Parathyroid adenoma (tissue), 2 donors: ENCODE measurements around the gene MTMR12.

Experiments used
- H2AFZ ChIP-seq: fragments of 300-600 bp; sonication (generic); one replicate; pipeline ENCODE4 v1.7.0; 2017; ENCODE audit warnings: antibody characterized with exemption, mild to moderate bottlenecking
- H3K27ac ChIP-seq: fragments of 300-600 bp; sonication (generic); one replicate; pipeline ENCODE4 v1.7.0; 2017
- H3K27me3 ChIP-seq: fragments of 300-600 bp; sonication (generic); one replicate; pipeline ENCODE4 v1.7.0; 2017; ENCODE audit warnings: low read length; ENCODE audit not compliant: control insufficient read depth, insufficient read depth
- H3K36me3 ChIP-seq: fragments of 300-600 bp; sonication (generic); one replicate; pipeline ENCODE4 v1.7.0; 2017; ENCODE audit warnings: low read length; ENCODE audit not compliant: control insufficient read depth, insufficient read depth
- H3K4me1 ChIP-seq: fragments of 300-600 bp; sonication (generic); one replicate; pipeline ENCODE4 v1.7.0; 2017; ENCODE audit warnings: control low read depth
- H3K4me2 ChIP-seq: fragments of 300-600 bp; sonication (generic); one replicate; pipeline ENCODE4 v1.7.0; 2017; ENCODE audit warnings: low read length
- H3K4me3 ChIP-seq: fragments of 300-600 bp; sonication (generic); one replicate; pipeline ENCODE4 v1.7.0; 2017; ENCODE audit warnings: low read depth, low read length
- H3K79me2 ChIP-seq: fragments of 300-600 bp; sonication (generic); one replicate; pipeline ENCODE4 v1.7.0; 2017; ENCODE audit warnings: control low read depth
- H3K9ac ChIP-seq: fragments of 300-600 bp; sonication (generic); one replicate; pipeline ENCODE4 v1.7.0; 2017; ENCODE audit warnings: mild to moderate bottlenecking
- H3K9me3 ChIP-seq: fragments of 300-600 bp; sonication (generic); one replicate; pipeline ENCODE4 v1.7.0; 2017; ENCODE audit warnings: low read length; ENCODE audit not compliant: control insufficient read depth
- TF ChIP-seq, protein P1 (sequence below): fragments of 300-600 bp; sonication (generic); IDR thresholded peaks from one replicate; pipeline ENCODE4 v1.7.0; 2017; ENCODE audit warnings: antibody characterized with exemption, mild to moderate bottlenecking
- donor health status: primary hyperparathyroidism.

The MTMR12 gene

DNA sequence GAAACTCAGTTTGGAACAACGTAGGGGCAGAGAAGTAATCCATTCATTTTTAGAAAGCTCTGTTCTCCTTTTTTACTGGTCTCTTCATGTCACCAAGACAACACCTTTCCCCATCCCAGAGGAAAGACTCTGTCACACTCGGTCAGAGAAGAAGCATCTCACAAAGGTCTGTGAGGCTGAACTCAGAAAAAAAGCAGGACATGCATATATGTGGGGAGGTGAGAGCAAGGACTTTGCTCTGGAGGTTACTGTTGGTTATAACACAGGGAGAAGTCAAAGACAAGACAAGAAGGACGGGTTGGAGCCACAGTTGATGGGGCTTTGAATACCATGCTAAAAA lies 19.2 kb upstream of the MTMR12 start:
- Histone ChIP-seq H3K27ac (no peak overlapping the region), H2AFZ (no peak overlapping the region), H3K36me3 (no peaks in the 10 kb centered on the region), H3K4me1 (no peaks in the 10 kb centered on the region), H3K79me2 (no peaks in the 10 kb centered on the region), H3K9ac (no peak overlapping the region), H3K4me2 (no peak overlapping the region), H3K27me3 (no peaks in the 10 kb centered on the region), H3K4me3 (no peak overlapping the region), H3K9me3 (no peaks in the 10 kb centered on the region)
- TF ChIP-seq, protein P1, sequence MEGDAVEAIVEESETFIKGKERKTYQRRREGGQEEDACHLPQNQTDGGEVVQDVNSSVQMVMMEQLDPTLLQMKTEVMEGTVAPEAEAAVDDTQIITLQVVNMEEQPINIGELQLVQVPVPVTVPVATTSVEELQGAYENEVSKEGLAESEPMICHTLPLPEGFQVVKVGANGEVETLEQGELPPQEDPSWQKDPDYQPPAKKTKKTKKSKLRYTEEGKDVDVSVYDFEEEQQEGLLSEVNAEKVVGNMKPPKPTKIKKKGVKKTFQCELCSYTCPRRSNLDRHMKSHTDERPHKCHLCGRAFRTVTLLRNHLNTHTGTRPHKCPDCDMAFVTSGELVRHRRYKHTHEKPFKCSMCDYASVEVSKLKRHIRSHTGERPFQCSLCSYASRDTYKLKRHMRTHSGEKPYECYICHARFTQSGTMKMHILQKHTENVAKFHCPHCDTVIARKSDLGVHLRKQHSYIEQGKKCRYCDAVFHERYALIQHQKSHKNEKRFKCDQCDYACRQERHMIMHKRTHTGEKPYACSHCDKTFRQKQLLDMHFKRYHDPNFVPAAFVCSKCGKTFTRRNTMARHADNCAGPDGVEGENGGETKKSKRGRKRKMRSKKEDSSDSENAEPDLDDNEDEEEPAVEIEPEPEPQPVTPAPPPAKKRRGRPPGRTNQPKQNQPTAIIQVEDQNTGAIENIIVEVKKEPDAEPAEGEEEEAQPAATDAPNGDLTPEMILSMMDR = no peak

DNA sequence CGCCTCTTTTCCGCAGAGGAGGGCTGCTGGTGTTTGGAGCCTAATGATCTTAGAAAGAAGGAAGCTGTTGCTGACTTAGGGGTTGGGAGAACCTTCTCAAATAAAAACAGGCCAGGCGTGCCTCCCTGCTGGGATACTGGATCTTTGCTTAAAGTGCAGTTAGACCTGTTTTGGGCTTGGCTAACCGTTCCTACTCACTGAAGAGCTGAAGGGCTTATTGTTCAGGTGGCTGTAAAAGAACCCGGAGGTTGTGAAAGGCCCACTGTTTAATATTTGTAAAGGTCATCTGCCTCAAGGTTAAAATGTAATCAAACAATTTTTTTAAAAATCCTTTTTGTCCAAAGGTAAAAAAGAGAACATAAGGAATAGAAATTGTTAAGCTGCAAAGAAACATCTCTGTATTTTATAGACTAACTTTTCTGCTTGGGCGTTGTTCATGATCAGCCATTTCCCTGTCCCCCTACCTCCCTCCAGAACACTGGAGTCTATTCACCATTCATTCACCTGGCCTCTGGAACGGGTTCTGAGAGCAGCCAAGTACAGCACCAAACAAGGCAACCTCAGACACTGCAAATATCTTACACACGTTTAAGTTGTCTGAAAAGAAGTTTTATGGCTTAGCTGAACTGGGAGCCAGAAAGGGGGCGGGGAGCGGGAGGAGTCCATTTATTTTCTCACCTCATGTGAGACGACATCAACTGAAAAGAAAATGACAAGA lies 18.6 kb upstream of the MTMR12 start:
- Histone ChIP-seq H3K27me3 (no peaks in the 10 kb centered on the region), H3K9ac (no peak overlapping the region), H3K4me2 (no peak overlapping the region), H3K9me3 (no peaks in the 10 kb centered on the region), H2AFZ (peak overlapping the region; percentile 68), H3K79me2 (no peaks in the 10 kb centered on the region), H3K4me1 (no peaks in the 10 kb centered on the region), H3K27ac (no peak overlapping the region), H3K36me3 (no peaks in the 10 kb centered on the region), H3K4me3 (no peak overlapping the region)
- TF ChIP-seq, protein P1 = no peak

DNA sequence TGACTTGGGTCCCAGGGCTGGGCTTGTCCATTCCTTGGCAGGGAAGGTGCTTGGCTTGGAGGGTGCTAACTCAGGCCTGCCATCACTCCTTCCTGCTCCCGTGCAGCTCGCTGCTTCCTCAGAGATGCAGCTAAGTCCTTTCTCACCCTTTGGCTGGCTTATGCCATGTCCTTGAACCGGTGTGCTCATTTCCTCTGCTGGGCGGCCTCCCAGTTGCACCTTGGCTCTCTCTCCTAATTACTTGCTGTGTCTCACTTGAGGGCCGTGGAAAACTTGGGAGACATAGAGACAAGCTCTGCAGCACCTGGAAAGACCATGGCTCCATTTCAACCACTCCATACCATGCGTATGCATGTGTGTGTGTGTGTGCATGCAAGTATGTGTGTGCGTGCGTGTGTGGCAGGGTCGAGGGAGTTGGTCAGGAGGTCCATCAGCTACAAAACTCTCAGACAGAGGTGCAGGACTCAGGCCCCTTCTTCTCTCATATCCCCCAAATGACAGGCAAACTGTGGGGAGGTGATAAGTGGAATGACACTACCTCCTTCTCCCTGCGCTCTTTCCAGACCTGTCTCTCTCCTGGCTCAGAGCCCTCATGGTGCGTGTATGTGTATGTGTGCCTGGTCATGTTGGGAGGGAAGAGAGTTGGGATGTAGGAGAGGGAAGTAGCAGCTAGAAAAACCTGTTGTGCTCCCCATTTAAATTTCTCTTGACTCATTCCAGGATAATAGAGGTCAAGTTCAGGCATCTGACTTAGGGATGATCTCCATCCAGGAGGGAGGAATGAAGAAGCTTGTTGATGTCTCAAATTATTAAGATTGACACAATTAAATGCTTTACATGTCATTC lies 17.6 kb upstream of the MTMR12 start:
- no peak overlapping the region for H3K4me3 ChIP-seq
- TF ChIP-seq, protein P1 = no peak
- no peaks in the 10 kb centered on the region for H3K79me2 ChIP-seq
- no peaks in the 10 kb centered on the region for H3K36me3 ChIP-seq
- H2AFZ ChIP-seq = peak overlapping the region; percentile 68
- no peak overlapping the region for H3K9ac ChIP-seq
- H3K9me3 ChIP-seq = no peaks in the 10 kb centered on the region
- H3K27me3 ChIP-seq = no peaks in the 10 kb centered on the region
- no peak overlapping the region for H3K4me2 ChIP-seq
- H3K27ac ChIP-seq = no peak overlapping the region
- no peaks in the 10 kb centered on the region for H3K4me1 ChIP-seq

DNA sequence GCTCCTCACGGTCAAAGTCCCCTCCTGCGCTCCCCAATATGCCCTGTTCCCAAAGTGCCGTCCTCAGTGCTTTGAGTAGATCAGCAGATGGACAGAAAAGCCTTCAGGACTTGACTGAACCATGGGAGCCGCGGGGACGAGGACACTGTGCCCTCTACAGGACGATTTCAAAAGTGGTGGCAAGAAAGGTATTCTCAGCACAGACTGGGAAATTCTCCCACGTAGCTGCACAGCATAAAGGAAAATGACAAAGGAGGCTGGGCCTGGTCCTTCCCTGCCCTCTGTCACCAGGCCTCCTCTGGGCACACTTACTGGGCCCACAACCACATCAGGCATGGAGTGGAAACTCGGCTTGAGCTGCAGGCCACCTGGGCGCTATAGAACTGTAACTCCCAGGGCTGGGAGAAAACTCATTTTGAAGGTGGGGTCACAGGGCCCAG lies 16.7 kb upstream of the MTMR12 start:
- Histone ChIP-seq H3K4me2 (no peak overlapping the region), H3K4me1 (no peaks in the 10 kb centered on the region), H3K27ac (no peak overlapping the region), H3K9me3 (no peaks in the 10 kb centered on the region), H2AFZ (peak overlapping the region; percentile 60), H3K27me3 (no peaks in the 10 kb centered on the region), H3K79me2 (no peaks in the 10 kb centered on the region), H3K36me3 (no peaks in the 10 kb centered on the region), H3K9ac (no peak overlapping the region), H3K4me3 (no peak overlapping the region)
- TF ChIP-seq, protein P1 = peak; percentile 69
